Thymus (tissue), 11 donors: ENCODE results near the gene AGPAT3. TPM values are rescaled to one million over a fixed set of nuclear protein-coding genes. Genes with fewer than 3 reads are reported as not detected.

Source experiments
- DNase-seq, 9 donors: peaks; one replicate each; pipeline ENCODE4 v3.0.0-alpha.2; 2013; ENCODE audit warnings: low spot score in 9 of 9, low read depth in 6 of 9, missing footprints in 1 of 9
- H3K27ac ChIP-seq, 2 donors: one replicate each; pipeline ENCODE4 v1.5.1; 2013; ENCODE audit warnings: control low read depth in 1 of 2, low read depth in 1 of 2, low read length in 1 of 2, mild to moderate bottlenecking in 1 of 2, moderate library complexity in 1 of 2
- H3K27me3 ChIP-seq, 2 donors: one replicate each; pipeline ENCODE4 v1.5.1; 2013; ENCODE audit warnings: low read length in 1 of 2; ENCODE audit not compliant: control insufficient read depth in 2 of 2, insufficient read depth in 1 of 2
- H3K36me3 ChIP-seq, 2 donors: one replicate each; pipeline ENCODE4 v1.5.1; 2013; ENCODE audit warnings: low read length in 1 of 2, mild to moderate bottlenecking in 1 of 2, moderate library complexity in 1 of 2; ENCODE audit not compliant: control insufficient read depth in 2 of 2, insufficient read depth in 2 of 2
- H3K4me1 ChIP-seq, 2 donors: one replicate each; pipeline ENCODE4 v1.5.1; 2013; ENCODE audit warnings: low read length in 2 of 2; ENCODE audit not compliant: control insufficient read depth in 2 of 2, insufficient read depth in 2 of 2
- H3K4me3 ChIP-seq, 2 donors: one replicate each; pipeline ENCODE4 v1.5.1; 2013; ENCODE audit warnings: low read length in 2 of 2, control low read depth in 1 of 2, mild to moderate bottlenecking in 1 of 2
- H3K9me3 ChIP-seq, 2 donors: one replicate each; pipeline ENCODE4 v1.5.1; 2013; ENCODE audit warnings: low read length in 1 of 2, mild to moderate bottlenecking in 1 of 2; ENCODE audit not compliant: control insufficient read depth in 2 of 2, insufficient read depth in 1 of 2
- WGBS: extraction: QIAGEN DNeasy Blood & Tissue Kit; methylation state at CpG from one replicate; pipeline ENCODE4 v1.1.7; 2013; 5-methylcytosine and 5-hydroxymethylcytosine counted together
- polyA plus RNA-seq: library from polyadenylated mRNA; stranded (reverse); fragments of 200-250 nt; gene quantifications from one replicate; pipeline ENCODE4 v1.2.3, GENCODE V29; 2013
- total RNA-seq: library from RNA; stranded (reverse); fragments of 120-200 nt; gene quantifications from one replicate; pipeline ENCODE4 v1.2.4, GENCODE V29; 2013
- donor health status: healthy.

The AGPAT3 gene
- total and polyA plus RNA-seq, 2 donors, result 16.2 to 19.8 TPM

GRCh38 chr21:43872531-43873197 is 7.6 kb downstream of the AGPAT3 start:
- Histone ChIP-seq H3K36me3 (peaks cover 4 to 32% of the 10 kb centered on the region in 2 donors), H3K27me3 (no peaks in the 10 kb centered on the region), H3K9me3 (no peaks in the 10 kb centered on the region), H3K4me3 (no peak overlapping the region), H3K27ac (no peak overlapping the region), H3K4me1 (peaks cover 0 to 8% of the 10 kb centered on the region in 2 donors)
- 98% methylated on average over 16 of the region's 16 CpGs for WGBS
- DNase-seq, result no peak

- no peak overlapping the region for H3K27ac ChIP-seq
- H3K4me1 ChIP-seq, result peaks cover 0 to 8% of the 10 kb centered on the region in 2 donors
- H3K27me3 ChIP-seq, result no peaks in the 10 kb centered on the region
- DNase-seq, result no peak
- no peaks in the 10 kb centered on the region for H3K9me3 ChIP-seq
- 96% methylated on average over 1 of the region's 1 CpG for WGBS
- no peak overlapping the region for H3K4me3 ChIP-seq
- H3K36me3 ChIP-seq, result peaks cover 12 to 27% of the 10 kb centered on the region in 2 donors
Measured at GRCh38 chr21:43873673-43874072, 8.7 kb downstream of the AGPAT3 start.

- H3K4me1 ChIP-seq, result peaks cover 0 to 11% of the 10 kb centered on the region in 2 donors
- DNase-seq, result no peak
- no peak overlapping the region for H3K4me3 ChIP-seq
- WGBS, result 83% methylated on average over 12 of the region's 12 CpGs
- no peaks in the 10 kb centered on the region for H3K9me3 ChIP-seq
- H3K27me3 ChIP-seq, result no peaks in the 10 kb centered on the region
- peaks cover 13 to 25% of the 10 kb centered on the region in 2 donors for H3K36me3 ChIP-seq
- H3K27ac ChIP-seq, result no peak overlapping the region
Measured at GRCh38 chr21:43874085-43874805, 9.2 kb downstream of the AGPAT3 start.

GRCh38 chr21:43876605-43877004 is 11.6 kb downstream of the AGPAT3 start:
- Histone ChIP-seq H3K36me3 (peaks cover 11 to 19% of the 10 kb centered on the region in 2 donors), H3K4me3 (no peak overlapping the region), H3K4me1 (peaks cover 2 to 12% of the 10 kb centered on the region in 2 donors), H3K27ac (no peak overlapping the region), H3K27me3 (no peaks in the 10 kb centered on the region), H3K9me3 (no peaks in the 10 kb centered on the region)
- WGBS, result 97% methylated on average over 5 of the region's 5 CpGs
- DNase-seq, result no peak

GRCh38 chr21:43877936-43878575 is 13.0 kb downstream of the AGPAT3 start:
- H3K9me3 ChIP-seq, result no peaks in the 10 kb centered on the region
- peaks cover 10 to 26% of the 10 kb centered on the region in 2 donors for H3K36me3 ChIP-seq
- DNase-seq, result no peak
- WGBS, result 99% methylated on average over 25 of the region's 25 CpGs
- no peak overlapping the region for H3K4me3 ChIP-seq
- H3K4me1 ChIP-seq, result peaks cover 2 to 12% of the 10 kb centered on the region in 2 donors
- no peaks in the 10 kb centered on the region for H3K27me3 ChIP-seq
- no peak overlapping the region for H3K27ac ChIP-seq

GRCh38 chr21:43879348-43880110 is 14.5 kb downstream of the AGPAT3 start:
- Histone ChIP-seq H3K27me3 (no peaks in the 10 kb centered on the region), H3K4me3 (no peak overlapping the region), H3K27ac (no peak overlapping the region), H3K4me1 (peaks cover 2 to 17% of the 10 kb centered on the region in 2 donors), H3K9me3 (no peaks in the 10 kb centered on the region), H3K36me3 (peaks cover 7 to 26% of the 10 kb centered on the region in 2 donors)
- DNase-seq, result peak in 1 of 9 donors; percentile 28
- WGBS, result 87% methylated on average over 25 of the region's 25 CpGs

GRCh38 chr21:43880111-43880985 is 15.3 kb downstream of the AGPAT3 start:
- no peak for DNase-seq
- peaks cover 2 to 19% of the 10 kb centered on the region in 2 donors for H3K4me1 ChIP-seq
- H3K9me3 ChIP-seq, result no peaks in the 10 kb centered on the region
- H3K27ac ChIP-seq, result no peak overlapping the region
- WGBS, result 92% methylated on average over 14 of the region's 14 CpGs
- no peak overlapping the region for H3K4me3 ChIP-seq
- no peaks in the 10 kb centered on the region for H3K27me3 ChIP-seq
- peaks cover 7 to 26% of the 10 kb centered on the region in 2 donors for H3K36me3 ChIP-seq

- WGBS, result 91% methylated on average over 6 of the region's 6 CpGs
Measured at GRCh38 chr21:43881283-43881682, 16.3 kb downstream of the AGPAT3 start.

More at GRCh38 chr21:43881283-43881682, 16.3 kb downstream of the AGPAT3 start:
- no peak overlapping the region for H3K27ac ChIP-seq
- no peaks in the 10 kb centered on the region for H3K9me3 ChIP-seq
- peaks cover 2 to 24% of the 10 kb centered on the region in 2 donors for H3K4me1 ChIP-seq
- no peak for DNase-seq
- peaks cover 7 to 26% of the 10 kb centered on the region in 2 donors for H3K36me3 ChIP-seq
- no peak overlapping the region for H3K4me3 ChIP-seq
- H3K27me3 ChIP-seq, result no peaks in the 10 kb centered on the region
